NCI-H226 (cell line): ENCODE data around the gene AOX1.
"Not testable (repeated sequence)": the region's sequence is repeated elsewhere in the genome, so short reads cannot be mapped to it uniquely, and the experiment has no call there.

Source experiments
- DNase-seq: peaks from one replicate; pipeline ENCODE4 v3.0.0-alpha.2; 2015

Gene AOX1

DNA sequence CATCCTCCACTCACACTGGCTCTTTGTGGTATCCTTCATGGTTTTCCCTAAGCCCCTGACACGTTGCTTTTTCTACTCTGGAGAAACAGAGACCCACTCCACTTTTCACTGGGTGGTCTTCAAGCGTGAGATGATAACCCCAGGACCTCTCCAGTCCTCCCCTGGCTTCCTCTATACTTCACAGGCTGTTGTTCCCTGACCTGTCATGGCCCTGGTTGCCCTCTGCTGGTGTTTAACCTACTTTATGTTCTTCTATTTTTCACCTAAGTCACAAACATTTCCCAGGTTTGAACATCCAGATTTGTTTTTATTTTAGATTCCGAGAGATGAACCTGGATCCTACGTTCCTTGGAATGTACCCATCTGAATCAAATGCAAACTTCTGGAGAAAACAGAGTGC lies 84.5 kb downstream of the AOX1 start:
- no peak for DNase-seq

DNA sequence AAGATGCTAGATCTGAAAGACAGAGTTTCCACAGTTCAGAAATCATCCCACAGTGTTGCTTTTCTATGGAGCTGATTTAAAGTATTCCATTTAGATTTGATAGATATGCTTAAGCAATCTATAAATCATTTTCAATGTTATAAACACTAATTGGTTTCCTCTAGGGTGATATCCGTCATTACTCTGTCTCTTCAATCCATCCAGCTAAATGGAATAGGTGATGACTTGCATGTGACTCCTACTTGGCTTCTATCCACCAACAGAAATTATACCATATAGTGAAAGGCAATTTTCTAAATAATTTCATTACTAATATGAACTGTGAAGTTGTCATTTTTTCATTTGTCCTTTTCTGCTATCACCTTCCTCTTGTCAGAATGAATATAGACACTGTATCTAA lies 84.9 kb downstream of the AOX1 start:
- DNase-seq: no peak

DNA sequence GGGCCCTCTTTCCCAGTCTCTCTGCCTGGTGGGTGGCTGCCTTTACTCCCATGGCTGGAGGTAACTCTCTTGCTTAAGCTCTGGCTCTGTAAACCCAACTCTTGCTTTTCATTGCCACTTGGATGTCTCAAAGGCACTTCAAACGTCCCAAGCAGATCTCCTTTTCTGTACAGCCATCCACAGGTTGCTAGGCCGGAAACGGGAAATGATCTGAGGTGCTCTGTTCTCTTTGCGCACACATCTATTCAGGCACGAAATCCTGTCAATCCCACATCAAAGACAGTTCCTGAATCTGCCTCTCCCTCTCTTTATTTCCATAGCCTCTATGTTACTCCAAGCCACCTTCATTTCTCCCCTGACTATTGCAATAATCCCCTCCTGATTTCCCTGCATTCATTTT lies 87.4 kb downstream of the AOX1 start:
- DNase-seq: no peak

DNA sequence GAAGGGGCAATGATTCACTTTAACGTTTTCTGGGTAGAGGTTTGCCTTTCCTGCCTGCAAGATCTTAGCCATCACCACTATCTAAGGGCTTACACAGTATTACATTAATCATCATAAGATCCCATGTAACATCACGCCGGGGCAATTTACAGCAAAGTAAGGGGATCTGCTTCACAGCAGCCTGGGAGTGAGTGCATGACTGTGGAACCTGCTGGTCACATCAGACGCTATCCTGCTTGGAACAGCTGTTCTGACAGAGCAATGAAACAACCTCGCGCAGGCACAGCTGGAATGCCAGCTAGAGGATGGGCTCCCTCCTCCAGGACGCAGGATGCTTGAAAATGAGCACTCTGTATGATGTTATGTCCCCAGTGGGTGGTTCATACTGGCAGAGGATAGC lies 89.0 kb downstream of the AOX1 start:
- DNase-seq: no peak

DNA sequence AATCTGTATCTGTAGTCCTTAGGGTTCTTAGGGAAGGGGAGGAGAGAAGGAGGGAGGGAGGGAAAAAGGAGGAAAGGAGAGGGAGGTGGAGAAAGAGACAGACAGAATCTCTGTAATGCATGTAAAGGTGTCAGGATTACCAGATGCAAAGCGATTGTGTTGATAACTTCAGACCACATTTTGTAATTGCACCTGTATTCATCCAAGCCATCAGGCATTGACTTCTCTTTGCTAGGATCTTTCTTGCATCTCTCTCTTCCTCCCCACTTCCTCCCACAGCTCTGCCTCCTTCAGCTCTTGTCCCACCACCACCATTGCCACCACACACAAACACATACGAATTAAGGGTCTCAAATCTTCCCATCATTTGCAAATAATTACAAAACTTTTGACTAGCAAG lies 91.4 kb downstream of the AOX1 start:
- DNase-seq: no peak

DNA sequence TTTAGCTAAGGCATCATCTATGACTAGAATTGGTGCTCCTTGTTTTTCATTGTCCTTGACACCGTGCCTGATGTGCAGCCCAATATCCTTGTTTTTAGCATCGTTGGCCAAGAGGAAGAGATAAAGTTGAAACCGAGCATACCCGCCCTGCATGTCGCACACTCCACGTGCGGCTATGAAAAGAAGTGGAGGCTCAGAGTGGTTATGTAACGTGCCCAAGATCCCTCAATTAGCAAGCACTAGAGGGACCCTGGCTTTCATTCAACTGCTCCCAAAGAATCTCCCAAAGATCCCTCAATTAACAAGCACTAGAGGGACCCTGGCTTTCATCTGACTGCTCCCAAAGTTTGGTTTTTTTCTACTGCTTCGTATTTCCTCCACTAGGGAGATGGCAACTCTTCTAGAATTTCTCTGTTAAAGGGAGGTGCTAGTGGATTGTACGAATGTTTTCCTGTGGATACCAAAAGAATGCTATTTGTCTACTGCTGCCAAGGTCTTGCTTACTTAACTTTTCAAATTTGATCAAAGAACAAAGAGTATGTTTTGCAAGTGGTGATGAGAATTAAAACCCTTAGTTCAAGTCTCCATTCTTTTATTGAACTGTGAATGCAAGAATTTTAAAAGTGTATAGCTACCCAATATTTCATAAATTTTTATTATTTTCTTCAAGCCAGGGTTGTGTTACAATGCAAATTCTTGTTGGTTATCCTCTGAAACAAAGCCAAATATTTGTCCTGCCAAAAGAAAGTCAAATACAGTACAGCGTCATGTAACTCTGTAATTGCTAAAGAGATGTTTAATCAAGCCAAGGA lies 92.1 kb downstream of the AOX1 start:
- DNase-seq: peak; percentile 6

DNA sequence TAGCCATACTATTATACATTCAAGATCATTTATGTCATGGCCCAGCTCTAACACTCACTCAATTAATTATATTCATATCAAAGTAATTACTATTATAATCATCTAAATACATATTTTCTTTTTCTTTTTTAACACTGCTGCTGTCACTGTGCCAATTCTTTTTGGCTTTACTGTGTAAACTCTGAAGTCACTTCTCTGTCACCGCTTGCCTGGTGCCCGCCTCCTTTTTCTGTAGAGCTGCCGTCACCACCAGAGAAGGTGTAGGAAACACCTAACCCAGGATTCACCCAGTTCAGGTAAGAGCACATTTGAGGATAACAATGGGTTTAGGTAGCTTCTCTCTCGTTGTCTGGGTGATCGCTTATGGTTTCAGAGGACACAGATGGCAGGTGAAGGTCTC lies 93.3 kb downstream of the AOX1 start:
- no peak for DNase-seq

DNA sequence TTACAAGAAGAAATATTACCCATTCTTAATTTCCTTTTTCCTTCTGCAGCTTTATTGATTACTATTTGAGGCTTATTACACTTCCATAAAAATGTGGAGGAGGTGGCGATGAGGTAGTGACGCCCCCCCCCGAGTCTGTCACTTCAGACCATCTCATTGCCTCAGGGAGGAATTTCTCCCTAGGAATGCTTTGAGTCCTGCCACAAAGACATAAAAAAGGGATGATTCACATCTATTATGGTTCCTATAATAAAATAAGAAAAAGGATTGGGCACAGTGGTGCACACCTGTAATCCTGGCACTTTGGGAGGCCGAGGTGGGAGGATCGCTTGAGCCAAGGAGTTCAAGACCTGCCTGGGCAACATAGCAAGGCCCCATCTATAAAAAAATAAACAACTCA lies 93.7 kb downstream of the AOX1 start:
- no peak for DNase-seq

DNA sequence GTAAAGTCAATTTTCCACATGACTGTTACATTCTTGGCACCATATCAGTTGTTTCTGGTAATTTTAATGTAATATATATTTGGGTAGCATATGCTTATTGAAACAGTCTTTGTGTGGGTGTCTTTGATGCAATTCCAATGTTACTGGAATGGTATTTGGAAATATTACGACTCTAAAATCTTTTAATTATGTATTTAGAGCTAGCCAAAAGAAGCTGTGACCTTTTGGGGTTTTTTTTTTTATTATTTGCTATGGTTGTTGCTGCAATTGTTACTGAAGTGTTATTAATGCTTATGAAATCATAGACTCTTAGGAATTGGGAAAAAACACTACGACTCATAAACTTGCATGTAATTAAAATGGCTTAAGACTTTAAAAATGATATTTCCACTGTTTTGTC lies 95.9 kb downstream of the AOX1 start:
- DNase-seq: no peak

DNA sequence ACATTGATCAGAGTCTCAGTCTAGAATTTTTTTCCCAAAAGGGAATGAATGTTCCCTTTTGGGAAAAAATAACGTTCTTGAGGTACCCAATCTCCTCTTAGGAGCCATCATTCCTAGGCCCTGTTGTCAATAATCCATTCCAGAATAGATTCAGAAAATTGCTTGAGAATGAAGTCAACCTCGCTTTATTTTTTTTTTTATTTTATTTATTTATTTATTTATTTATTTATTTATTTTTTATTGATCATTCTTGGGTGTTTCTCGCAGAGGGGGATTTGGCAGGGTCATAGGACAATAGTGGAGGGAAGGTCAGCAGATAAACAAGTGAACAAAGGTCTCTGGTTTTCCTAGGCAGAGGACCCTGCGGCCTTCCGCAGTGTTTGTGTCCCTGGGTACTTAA lies 96.6 kb downstream of the AOX1 start:
- not testable (repeated sequence) for DNase-seq

DNA sequence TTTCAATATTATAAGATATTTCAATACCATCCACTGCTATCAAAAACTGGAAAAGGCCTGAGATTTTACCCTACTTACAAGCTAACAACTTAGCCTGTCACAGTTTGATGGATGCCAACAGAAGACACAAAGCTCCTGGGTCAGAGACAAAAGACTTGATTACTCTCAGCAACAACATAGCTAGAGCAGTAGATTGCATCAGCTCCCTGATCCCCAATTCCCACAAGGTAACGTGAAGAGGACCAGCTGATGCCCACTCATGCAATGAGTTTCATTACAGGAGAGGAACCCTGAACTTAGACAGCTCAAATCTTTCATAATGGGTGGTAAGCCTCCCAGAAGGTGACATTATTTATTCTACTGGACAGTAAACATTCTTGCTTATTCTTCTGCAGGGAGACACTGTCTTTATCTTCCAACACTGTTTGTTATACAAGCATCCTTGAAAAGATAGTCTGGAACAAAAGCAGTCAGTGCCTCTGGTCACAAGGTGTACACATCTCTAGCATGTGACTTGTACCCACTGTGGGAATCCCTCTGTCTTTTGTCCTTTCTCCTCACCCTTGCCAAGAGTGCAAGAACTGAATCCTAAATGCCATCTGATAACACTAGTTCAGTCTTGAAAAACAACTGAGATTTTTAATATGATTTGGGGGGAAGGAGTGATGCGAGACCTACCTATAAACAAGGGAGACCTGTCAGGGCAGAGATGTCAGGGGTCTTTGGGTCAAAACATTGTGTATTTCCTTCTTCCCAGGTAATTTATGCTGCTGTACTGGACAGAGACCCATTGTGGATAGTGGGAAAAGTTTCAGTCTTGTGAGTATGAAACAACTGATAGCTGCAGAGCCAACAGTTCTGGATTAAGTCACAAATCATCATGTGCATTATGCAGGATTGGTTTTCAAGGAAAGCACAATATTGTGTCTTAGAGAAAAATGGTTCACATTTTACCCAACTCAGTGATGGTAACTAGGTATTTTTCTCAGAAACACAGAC lies 102.4 kb downstream of the AOX1 start:
- DNase-seq: no peak

DNA sequence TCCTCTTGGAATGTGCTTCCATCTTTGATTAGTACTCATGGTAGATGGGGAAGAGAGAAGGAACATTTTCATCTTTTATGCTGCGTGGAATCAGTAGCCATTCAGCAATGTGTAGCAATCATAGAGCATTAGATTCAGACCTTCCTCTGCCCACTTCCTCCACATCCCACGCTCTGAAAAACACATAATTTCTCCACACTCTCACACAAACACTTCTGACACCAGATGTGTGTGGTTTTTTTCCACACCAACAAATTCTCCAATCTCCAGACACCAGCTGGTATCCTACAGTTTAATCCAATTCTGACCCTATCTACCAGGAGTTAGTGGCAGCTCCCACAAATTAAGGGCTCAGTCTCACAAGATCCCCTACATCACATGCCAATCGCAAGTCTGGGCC lies 103.3 kb downstream of the AOX1 start:
- DNase-seq: no peak

DNA sequence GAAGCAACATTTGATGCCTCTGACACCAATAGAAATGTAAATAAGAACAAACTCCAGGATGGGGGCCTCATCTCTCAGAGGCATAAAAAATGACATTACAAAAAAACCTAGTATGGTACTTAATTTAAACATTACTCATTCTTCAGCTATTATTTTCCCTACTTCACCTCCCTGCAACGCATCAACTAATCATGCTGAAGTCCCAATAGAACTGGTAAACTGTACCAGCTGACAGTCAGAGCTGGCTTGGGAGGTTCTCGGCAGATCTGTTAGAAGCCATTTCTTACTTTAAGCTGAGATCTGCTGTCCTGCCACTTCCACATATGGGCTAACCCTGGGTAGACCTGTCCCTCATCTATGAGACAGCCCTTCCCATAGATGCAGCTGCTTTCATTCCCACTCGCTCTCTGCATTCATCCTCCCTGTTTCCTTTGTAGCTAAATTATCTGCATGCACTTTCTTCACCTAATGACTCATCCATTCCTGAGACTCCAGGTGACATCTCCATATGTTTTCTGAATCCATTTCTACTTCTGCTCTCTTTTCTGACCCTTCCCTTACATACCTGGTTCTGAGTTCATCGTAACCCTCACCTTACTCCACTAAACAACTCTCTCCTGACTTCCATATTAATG lies 108.1 kb downstream of the AOX1 start:
- DNase-seq: peak; percentile 33

DNA sequence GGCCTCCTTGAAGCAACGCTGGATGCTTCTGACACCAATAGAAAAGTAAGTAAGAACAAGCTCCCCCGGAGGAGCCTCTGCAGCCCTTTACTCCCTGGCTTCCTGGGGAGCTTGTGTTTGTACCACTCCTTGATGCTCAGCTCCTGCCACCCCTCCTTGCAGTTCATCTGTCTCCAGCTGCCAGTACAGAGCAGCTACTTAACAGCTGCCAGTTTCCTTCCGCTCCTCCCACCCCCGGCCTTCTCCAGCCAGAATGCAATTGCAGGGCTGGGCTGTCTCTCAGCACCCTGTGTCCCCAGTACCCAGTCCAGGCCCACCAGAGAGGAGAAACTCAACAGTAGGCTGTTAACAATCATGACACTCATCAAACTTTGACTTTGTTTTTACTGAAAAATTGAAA lies 109.4 kb downstream of the AOX1 start:
- no peak for DNase-seq

DNA sequence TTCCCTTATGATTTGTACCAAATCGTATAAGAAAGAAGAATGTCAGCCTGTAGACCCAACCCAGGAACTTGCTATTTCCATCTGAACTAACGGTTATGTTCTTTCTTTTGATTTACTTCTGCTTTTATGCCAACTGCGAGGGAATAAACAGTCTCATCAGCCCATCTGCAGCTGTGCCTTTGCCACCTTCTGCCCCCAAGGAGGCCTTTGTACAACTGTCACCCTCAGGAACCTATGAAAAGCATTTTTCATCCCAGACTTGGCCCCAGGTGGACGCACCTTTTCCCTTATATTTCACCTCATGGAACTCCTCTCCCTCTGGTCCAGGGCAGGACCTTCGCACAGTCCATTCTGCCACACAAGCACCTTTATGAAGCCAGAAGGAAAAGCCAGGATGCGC lies 109.8 kb downstream of the AOX1 start:
- DNase-seq: no peak

DNA sequence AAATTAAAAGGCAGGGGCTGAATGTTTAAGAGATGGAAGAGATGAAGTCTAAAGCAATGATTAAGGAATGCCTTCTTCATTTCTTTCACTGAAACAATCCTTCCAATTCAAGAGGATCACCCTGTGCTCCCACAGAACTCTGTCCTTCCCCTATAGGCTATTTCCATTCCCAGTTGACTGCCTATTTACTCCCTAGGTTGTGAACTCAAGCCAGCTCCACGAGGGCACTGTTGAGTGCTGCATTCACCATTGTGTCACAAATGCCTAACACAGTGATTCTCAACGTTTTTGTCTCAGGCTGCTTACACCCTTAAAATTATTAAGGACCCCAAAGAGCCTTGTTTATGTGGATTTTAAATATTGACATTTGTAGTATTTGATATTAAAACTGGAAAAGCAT lies 112.4 kb downstream of the AOX1 start:
- no peak for DNase-seq

DNA sequence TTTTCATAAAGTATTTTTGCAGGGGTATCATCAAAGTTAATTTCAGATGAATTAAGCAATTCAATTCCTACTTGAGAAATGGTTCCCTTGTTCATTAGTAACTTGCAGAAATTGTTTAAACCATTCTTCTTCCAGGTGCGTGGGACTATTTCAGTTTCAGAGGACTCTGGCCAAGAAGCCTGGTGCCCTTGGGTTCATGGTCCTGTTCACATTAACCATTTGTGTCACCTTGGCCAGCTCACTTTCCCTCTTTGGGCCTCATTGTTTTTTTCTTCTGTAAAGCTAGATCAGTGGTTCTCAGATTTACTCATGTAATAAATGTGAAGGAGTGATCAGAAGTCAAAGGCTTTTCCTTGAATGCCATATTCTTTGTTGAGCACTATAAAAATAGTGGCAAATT lies 113.5 kb downstream of the AOX1 start:
- no peak for DNase-seq

DNA sequence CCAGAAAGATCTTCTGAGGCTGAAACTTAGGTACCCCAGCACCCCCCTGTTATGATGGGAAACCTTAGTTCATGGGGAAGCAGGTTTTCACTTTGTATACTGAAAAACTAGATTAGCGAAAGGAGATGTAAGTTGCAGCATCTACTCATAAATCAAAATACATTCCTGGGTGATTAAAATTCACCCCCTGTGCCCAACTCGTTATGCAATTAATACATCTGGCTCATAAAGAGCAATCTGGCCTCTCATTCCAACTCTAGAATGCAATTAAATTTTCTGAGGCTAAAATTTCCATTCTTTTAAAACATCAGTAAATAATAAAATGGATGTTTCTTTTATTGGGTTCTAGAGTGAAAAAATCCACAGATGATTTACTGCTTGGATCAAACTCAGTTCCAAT lies 115.0 kb downstream of the AOX1 start:
- DNase-seq: no peak

DNA sequence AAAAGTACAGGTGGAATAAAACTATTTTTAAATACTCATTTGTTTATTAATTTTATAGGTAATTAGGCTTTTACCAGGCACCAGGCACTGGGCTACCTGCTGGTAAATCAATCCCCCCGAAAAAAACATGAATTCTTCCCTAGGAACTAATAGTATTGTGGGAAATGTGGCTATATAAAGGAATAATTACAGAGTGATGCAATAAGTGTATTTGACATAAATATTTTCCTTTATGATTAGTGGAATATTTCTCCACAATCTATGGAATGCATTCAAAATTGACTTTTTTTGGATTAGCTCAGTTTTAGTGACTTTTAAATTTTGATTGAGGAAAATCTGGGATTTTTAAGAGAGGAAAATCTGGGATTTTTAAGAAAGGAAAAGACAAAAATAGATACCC lies 116.2 kb downstream of the AOX1 start:
- DNase-seq: no peak

DNA sequence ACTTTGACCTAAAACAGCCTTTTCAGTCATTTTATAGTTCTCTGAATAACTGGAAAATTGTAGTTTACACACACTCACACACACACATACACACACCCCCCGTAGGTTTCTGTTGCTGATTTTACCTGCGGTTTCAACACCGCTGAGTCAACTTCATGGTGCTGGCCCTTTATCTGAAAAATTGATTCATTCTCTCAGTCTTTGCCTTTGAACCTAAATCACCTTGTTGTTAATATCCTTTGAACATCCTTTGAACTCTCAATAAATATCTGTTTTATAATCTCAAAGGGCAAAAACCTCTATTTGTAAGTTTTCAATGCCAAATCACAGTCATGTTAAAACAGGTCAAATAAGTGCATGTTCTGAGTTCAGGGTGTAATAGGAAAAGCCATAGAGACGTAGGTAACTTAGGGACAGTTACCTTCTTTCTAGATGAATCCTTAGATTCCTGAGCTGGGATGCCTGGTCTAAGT lies 116.9 kb downstream of the AOX1 start:
- no peak for DNase-seq

DNA sequence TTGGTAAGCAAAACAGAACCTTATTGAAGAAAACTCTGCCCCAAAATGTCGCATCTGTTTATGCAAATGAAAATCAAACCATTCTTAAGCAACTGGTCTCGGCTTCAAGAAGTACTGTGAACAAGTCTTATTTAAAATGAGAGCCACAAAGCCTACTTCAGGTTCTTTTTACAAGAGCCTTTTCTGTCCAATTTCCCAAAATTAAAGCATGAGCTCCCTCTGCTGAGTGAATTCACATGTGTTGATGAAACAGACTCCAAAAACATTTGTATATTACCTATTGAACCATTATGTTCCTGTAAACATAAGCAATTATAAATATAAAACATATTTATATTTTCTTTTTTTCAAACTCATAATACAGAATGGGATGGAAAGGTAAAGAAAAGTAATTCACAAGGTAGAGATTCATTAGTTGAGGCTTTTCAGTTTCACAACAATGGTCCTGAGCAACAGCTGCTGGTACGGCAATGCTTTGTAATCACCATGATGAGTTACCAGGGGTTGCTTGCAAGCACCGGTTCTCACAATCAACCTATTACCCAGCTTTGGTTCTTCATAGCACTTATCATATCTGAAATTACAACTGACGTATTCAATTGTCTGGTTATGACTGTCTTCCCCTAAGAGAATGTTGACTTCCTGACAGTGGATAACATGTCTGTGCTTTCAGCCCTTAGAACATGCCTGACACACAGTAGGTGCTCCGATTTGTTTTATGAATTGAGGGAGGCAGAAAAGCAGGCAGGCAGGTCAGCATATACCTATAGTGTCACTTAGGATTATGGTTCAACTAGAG lies 117.5 kb downstream of the AOX1 start:
- peak; percentile 6 for DNase-seq

DNA sequence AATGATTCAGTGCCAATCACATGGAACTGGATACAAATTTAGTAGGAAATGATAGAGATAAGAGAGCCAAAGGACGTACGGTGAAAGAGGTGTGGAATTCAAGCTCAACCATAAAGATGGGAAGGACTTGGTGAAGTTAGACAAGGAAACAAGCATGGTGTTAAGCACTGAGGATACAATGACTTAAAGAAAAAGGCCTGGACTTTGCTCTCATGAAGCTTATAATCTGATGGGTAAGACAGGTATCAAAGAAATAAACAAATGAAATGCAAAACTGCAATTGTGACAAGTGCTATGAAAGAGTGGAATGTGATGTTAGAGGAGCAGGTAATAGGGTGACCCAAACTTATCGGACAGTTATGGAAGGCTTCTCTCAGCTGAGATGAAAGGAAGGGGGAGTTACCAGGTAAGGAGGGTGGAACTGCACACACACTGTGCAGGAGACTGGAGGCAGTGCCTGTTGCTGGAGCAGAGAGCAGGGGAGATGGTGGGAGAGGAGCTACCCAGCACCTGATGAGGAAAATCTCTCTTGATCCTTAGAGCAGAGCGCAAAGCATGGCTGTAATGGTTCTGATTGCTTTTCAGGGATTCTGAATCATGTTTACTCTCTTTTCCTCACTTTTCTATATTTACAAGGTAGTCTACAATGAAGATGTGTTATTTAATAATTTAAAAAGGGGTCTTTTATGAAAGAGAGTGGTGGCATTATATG lies 118.3 kb downstream of the AOX1 start:
- DNase-seq: no peak
